Astrocyte (in vitro differentiated cells and primary cell): ENCODE results near the gene EEF1B2. TPM values are rescaled to one million over a fixed set of nuclear protein-coding genes. Genes with fewer than 3 reads are reported as not detected.
"Not testable (repeated sequence)": the region's sequence is repeated elsewhere in the genome, so short reads cannot be mapped to it uniquely, and the experiment has no call there.

Source experiments
- DNase-seq: peaks from one replicate; pipeline ENCODE4 v3.0.0-alpha.2; 2010; ENCODE audit warnings: low read depth
- FAIRE-seq: peaks from 2 replicates; lab custom pipeline; 2011; peaks lifted over from hg19 to GRCh38; lab: Jason Lieb, UNC
- H2AFZ ChIP-seq: 2 replicates; pipeline ENCODE4 v1.6.0; 2012; ENCODE audit warnings: low read depth, low read length, inconsistent platforms
- H3K27ac ChIP-seq: 2 replicates; pipeline ENCODE4 v1.5.1; 2011; ENCODE audit warnings: low read depth, low read length, inconsistent platforms
- H3K27me3 ChIP-seq: 2 replicates; pipeline ENCODE4 v1.6.0; 2011; ENCODE audit warnings: low read length, inconsistent platforms; ENCODE audit not compliant: insufficient read depth
- H3K36me3 ChIP-seq: 2 replicates; pipeline ENCODE4 v1.5.1; 2011; ENCODE audit warnings: low read length, inconsistent platforms; ENCODE audit not compliant: insufficient read depth
- H3K4me1 ChIP-seq: 2 replicates; pipeline ENCODE4 v1.5.1; 2011; ENCODE audit warnings: low read length, inconsistent platforms; ENCODE audit not compliant: insufficient read depth
- H3K4me2 ChIP-seq: 2 replicates; pipeline ENCODE4 v1.6.0; 2012; ENCODE audit warnings: low read length, inconsistent platforms
- H3K4me3 ChIP-seq: 2 replicates; pipeline ENCODE4 v1.5.1; 2011; ENCODE audit warnings: low read depth, mild to moderate bottlenecking, low read length, inconsistent platforms; ENCODE audit not compliant: insufficient read depth
- H3K79me2 ChIP-seq: 2 replicates; pipeline ENCODE4 v1.6.0; 2012; ENCODE audit warnings: mild to moderate bottlenecking, low read length, inconsistent platforms; ENCODE audit not compliant: insufficient read depth
- H3K9ac ChIP-seq: 2 replicates; pipeline ENCODE4 v1.6.0; 2012; ENCODE audit warnings: mild to moderate bottlenecking, low read length, inconsistent platforms
- H3K9me3 ChIP-seq: 2 replicates; pipeline ENCODE4 v1.5.1; 2012; ENCODE audit warnings: low read depth, mild to moderate bottlenecking, low read length, inconsistent platforms; ENCODE audit not compliant: insufficient read depth
- H4K20me1 ChIP-seq: 2 replicates; pipeline ENCODE4 v1.6.0; 2012; ENCODE audit warnings: low read length, inconsistent platforms; ENCODE audit not compliant: insufficient read depth
- H3K27ac Mint-ChIP-seq: one replicate; pipeline ENCODE4 v1.8.0; 2021; ENCODE audit warnings: mild to moderate bottlenecking, mixed read lengths; ENCODE audit not compliant: unreplicated experiment
- H3K27me3 Mint-ChIP-seq: one replicate; pipeline ENCODE4 v1.8.0; 2021; ENCODE audit warnings: low read depth, mixed read lengths; ENCODE audit not compliant: unreplicated experiment
- H3K36me3 Mint-ChIP-seq: one replicate; pipeline ENCODE4 v1.8.0; 2021; ENCODE audit warnings: low read depth, mixed read lengths; ENCODE audit not compliant: unreplicated experiment
- H3K4me1 Mint-ChIP-seq: one replicate; pipeline ENCODE4 v1.8.0; 2021; ENCODE audit warnings: low read depth, mixed read lengths; ENCODE audit not compliant: unreplicated experiment
- H3K4me3 Mint-ChIP-seq: one replicate; pipeline ENCODE4 v1.8.0; 2021; ENCODE audit warnings: mild to moderate bottlenecking, moderate library complexity, mixed read lengths; ENCODE audit not compliant: unreplicated experiment
- H3K9me3 Mint-ChIP-seq: one replicate; pipeline ENCODE4 v1.8.0; 2021; ENCODE audit warnings: mild to moderate bottlenecking, mixed read lengths; ENCODE audit not compliant: unreplicated experiment
- EZH2 ChIP-seq: IDR thresholded peaks from 2 replicates; pipeline ENCODE4 v1.6.1; 2012; ENCODE audit warnings: mild to moderate bottlenecking, low read length, inconsistent platforms; ENCODE audit not compliant: insufficient read depth
- total RNA-seq: library from RNA; stranded (reverse); gene quantifications from 2 replicates; pipeline ENCODE4 v1.2.1, GENCODE V29; 2021
- TF ChIP-seq, protein P1 (sequence below): IDR thresholded peaks from 2 replicates; pipeline ENCODE4 v1.5.1; 2011; ENCODE audit warnings: low read depth, mild to moderate bottlenecking, inconsistent platforms, low read length, moderate library complexity; ENCODE audit not compliant: insufficient read depth

The EEF1B2 gene
- total RNA-seq, 1 donor from 2014 or later: 546 TPM

DNA sequence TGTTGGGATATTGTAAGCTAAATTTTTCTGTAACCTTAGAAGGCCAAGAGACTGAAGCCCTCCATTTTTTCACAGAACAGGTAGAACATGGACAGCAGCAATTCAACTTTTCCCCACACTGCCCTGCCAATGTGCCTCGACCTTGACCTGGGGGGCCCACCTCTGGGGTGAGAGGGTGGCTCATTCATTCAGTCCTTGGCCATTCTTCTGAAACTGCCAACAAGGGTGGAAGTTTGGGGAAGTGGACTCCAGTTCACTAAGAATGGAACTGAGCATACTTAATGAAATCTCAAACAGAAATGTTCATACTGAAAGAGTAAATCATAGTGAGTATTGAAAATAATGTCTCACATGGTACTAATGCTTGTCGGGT lies 1.1 kb downstream of the EEF1B2 start:
- TF ChIP-seq, protein P1, sequence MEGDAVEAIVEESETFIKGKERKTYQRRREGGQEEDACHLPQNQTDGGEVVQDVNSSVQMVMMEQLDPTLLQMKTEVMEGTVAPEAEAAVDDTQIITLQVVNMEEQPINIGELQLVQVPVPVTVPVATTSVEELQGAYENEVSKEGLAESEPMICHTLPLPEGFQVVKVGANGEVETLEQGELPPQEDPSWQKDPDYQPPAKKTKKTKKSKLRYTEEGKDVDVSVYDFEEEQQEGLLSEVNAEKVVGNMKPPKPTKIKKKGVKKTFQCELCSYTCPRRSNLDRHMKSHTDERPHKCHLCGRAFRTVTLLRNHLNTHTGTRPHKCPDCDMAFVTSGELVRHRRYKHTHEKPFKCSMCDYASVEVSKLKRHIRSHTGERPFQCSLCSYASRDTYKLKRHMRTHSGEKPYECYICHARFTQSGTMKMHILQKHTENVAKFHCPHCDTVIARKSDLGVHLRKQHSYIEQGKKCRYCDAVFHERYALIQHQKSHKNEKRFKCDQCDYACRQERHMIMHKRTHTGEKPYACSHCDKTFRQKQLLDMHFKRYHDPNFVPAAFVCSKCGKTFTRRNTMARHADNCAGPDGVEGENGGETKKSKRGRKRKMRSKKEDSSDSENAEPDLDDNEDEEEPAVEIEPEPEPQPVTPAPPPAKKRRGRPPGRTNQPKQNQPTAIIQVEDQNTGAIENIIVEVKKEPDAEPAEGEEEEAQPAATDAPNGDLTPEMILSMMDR: no peak
- no peak for TF ChIP-seq EZH2
- Histone ChIP-seq H2AFZ (no peak overlapping the region), H3K4me2 (peak overlapping the region; percentile 92), H3K4me3 (peak overlapping the region; percentile 91), H3K27ac (peak overlapping the region; percentile 90), H3K9me3 (no peaks in the 10 kb centered on the region), H3K4me1 (peaks cover 3% of the 10 kb centered on the region), H3K36me3 (peaks cover 24% of the 10 kb centered on the region), H3K9ac (peak overlapping the region; percentile 90), H3K27me3 (no peaks in the 10 kb centered on the region), H4K20me1 (peaks cover 41% of the 10 kb centered on the region), H3K79me2 (peaks cover 74% of the 10 kb centered on the region)
- Mint-ChIP-seq H3K4me3 (peak overlapping the region; percentile 96), H3K27ac (peak overlapping the region; percentile 98), H3K9me3 (no peaks in the 10 kb centered on the region), H3K27me3 (no peaks in the 10 kb centered on the region), H3K4me1 (peaks cover 27% of the 10 kb centered on the region), H3K36me3 (peaks cover 6% of the 10 kb centered on the region)
- DNase-seq: no peak
- no peak for FAIRE-seq

DNA sequence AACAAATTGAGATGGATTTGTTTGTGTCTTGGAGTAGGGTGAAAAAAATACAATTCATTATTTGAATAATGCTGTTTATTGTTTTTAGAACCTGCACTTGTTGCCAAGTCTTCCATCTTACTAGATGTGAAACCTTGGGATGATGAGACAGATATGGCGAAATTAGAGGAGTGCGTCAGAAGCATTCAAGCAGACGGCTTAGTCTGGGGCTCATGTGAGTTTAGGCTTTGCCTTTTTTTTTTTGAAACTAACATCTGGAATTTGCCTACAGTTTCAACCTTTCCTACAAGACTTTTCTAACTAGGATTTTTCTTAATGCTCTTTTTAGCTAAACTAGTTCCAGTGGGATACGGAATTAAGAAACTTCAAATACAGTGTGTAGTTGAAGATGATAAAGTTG lies 2.7 kb downstream of the EEF1B2 start:
- not testable (repeated sequence) for H3K9me3 Mint-ChIP-seq, H3K4me1 ChIP-seq, H3K4me3 ChIP-seq, H3K27ac ChIP-seq, H3K27me3 ChIP-seq, H3K9me3 ChIP-seq, H3K27me3 Mint-ChIP-seq, FAIRE-seq, H2AFZ ChIP-seq, H3K27ac Mint-ChIP-seq, H3K36me3 Mint-ChIP-seq, DNase-seq
- Histone ChIP-seq H3K9ac (peak overlapping the region; percentile 16), H4K20me1 (peaks cover 33% of the 10 kb centered on the region), H3K4me2 (peak overlapping the region; percentile 92), H3K79me2 (peaks cover 59% of the 10 kb centered on the region), H3K36me3 (peaks cover 24% of the 10 kb centered on the region)
- Mint-ChIP-seq H3K4me1 (peaks cover 27% of the 10 kb centered on the region), H3K4me3 (peak overlapping the region; percentile 54)

DNA sequence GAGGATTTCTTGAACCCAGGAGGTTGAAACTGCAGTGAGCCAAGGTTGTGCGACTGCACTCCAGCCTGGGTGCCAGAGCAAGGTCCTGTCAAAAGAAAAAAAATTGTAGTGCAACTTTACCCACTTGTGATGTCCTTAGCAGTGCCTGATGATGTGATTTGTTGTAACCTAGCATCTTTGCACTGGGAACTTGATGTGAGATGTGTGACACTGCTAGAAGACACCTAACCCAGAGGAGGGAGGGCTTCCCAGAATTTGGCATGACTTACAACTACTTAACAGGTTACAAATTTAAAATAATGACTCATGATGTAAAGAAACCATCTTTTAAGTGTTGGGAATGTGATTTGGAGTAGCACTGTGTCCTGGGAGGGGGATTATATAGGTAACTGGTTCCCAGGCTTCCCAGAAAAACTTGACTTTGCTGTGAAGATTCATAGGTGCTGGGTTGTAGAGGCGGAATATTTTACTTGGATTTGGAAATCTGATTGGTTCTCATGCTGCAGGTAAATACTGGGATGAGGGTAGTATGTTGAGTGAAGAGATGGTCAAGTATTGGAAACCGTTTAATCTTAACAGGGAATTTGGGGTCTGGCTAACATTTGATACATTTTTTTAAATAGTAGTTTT lies 3.7 kb downstream of the EEF1B2 start:
- Mint-ChIP-seq H3K4me3 (peak overlapping the region; percentile 54), H3K27ac (no peak overlapping the region), H3K4me1 (peaks cover 27% of the 10 kb centered on the region), H3K36me3 (peaks cover 10% of the 10 kb centered on the region), H3K27me3 (no peaks in the 10 kb centered on the region), H3K9me3 (peaks cover 3% of the 10 kb centered on the region)
- H3K9ac ChIP-seq: peak overlapping the region; percentile 33
- TF ChIP-seq, protein P1: no peak
- TF ChIP-seq EZH2: no peak
- no peaks in the 10 kb centered on the region for H3K9me3 ChIP-seq
- H3K27me3 ChIP-seq: no peaks in the 10 kb centered on the region
- no peak overlapping the region for H3K27ac ChIP-seq
- no peak overlapping the region for H3K4me3 ChIP-seq
- peaks cover 49% of the 10 kb centered on the region for H3K79me2 ChIP-seq
- H2AFZ ChIP-seq: no peak overlapping the region
- peaks cover 24% of the 10 kb centered on the region for H3K36me3 ChIP-seq
- H4K20me1 ChIP-seq: peaks cover 33% of the 10 kb centered on the region
- peaks cover 3% of the 10 kb centered on the region for H3K4me1 ChIP-seq
- FAIRE-seq (no peak), DNase-seq (no peak)
- peak overlapping the region; percentile 92 for H3K4me2 ChIP-seq
